ENCODE data around the gene NOX1.
"Not testable (repeated sequence)": the region's sequence is repeated elsewhere in the genome, so short reads cannot be mapped to it uniquely, and the experiment has no call there.

The NOX1 gene

DNA sequence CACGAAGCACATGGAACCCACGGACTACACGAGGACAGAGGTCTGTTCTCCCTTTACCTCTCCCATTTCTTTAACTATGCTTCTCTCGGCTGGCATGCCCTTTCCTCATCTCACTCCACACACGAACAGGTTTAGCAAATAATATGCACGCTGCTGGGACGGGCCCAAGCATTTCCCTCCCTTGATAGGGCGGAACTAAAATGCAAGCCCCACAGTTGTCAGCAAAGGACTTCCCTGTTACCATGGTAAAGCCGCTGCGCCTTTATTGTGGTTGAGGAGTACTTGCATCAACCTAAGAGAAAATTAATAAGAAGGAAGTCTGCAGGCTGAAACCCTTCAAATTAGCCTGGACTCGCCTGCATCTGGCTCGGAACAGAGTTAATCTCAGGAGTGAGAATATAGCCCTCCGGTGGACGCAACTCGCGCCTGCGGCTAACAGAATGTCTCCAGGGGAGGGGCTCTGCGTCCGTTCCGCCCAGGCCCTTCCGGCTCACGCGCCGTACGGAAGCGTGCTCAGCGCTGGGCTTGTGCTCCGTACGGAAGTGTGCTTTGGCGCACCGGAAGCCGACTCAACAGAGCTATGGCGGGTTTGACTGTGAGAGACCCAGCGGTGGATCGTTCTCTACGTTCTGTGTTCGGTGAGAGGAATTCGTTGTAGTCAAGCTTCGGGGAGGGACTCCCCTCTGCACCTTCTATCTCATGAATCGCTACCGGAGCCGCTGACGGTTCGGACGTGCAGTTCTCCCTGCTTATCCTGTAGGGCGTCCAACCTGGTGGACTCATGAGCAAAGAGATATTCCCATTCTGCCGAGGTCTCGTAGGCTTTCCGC, 54.1 kb downstream of the NOX1 start, which contains the start of gene CSTF2:
TSS of gene CSTF2 (plus strand) at position 555 of the 830 bp plus-strand sequence. CDS start at position 581, 26 bp downstream.
- in situ Hi-C loops (cut with MboI; ENCODE audit: low sequenced_read_pairs), result no loop called here

GRCh38 chrX:100819534-100819836, 54.7 kb downstream of the NOX1 start:
- in situ Hi-C loops (cut with MboI; ENCODE audit: low sequenced_read_pairs), result no loop called here

DNA sequence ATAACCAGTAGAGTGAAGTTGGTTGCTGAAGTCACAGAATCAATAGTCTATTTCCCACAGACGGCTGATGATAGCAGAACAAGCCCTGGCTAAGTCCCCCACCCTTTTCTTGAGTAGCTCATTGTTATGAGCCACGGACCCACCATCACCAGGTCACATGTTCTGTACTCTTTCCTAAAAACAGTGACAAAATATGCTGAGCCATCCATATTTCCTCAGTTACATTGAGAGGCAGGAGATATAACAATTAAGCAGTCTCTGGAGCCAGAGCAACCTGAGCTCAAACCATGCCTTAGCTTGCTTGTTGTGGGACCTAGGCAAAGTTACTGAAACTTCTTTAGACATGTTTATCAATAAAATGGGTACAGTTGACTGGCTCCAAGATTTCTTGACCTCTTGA, 56.8 kb downstream of the NOX1 start:
- in situ Hi-C loops (cut with MboI; ENCODE audit: low sequenced_read_pairs), result no loop called here

GRCh38 chrX:100812216-100813158, 61.7 kb downstream of the NOX1 start:
- in situ Hi-C loops (cut with MboI; ENCODE audit: low sequenced_read_pairs), result no loop called here

GRCh38 chrX:100808265-100808664, 65.9 kb downstream of the NOX1 start:
- in situ Hi-C loops (cut with MboI; ENCODE audit: low sequenced_read_pairs), result not testable (repeated sequence)

GRCh38 chrX:100804780-100805179, 69.4 kb downstream of the NOX1 start:
- in situ Hi-C loops (cut with MboI; ENCODE audit: low sequenced_read_pairs), result no loop called here

GRCh38 chrX:100802843-100803242, 71.3 kb downstream of the NOX1 start:
- in situ Hi-C loops (cut with MboI; ENCODE audit: low sequenced_read_pairs), result no loop called here

GRCh38 chrX:100798484-100799214, 75.5 kb downstream of the NOX1 start:
- in situ Hi-C loops (cut with MboI; ENCODE audit: low sequenced_read_pairs), result loop anchor here (25.0 kb wide), 1 partner anchor 111 kb away; no protein-coding TSS in a partner anchor

GRCh38 chrX:100797359-100797758, 76.8 kb downstream of the NOX1 start:
- in situ Hi-C loops (cut with MboI; ENCODE audit: low sequenced_read_pairs), result loop anchor here (25.0 kb wide), 1 partner anchor 110 kb away; no protein-coding TSS in a partner anchor

DNA sequence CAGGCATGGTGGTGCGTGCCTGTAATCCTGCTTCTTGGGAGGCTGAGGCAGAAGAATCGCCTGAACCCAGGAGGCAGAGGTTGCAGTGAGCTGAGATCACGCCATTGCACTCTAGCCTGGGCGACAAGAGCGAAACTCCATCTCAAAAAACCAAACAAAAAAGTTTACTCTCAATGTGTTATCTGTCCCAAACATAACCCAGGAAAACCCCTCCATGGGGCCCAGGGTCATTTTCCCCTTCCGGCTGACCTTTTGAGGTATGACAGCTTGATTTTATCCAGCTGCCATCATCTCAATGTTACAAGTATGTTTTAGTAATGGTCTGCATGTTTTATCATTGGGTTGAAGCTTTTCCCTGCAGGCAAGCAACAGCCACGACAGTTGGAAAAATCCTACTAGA, 77.8 kb downstream of the NOX1 start:
- in situ Hi-C loops (cut with MboI; ENCODE audit: low sequenced_read_pairs), result loop anchor here (25.0 kb wide), 1 partner anchor 109 kb away; no protein-coding TSS in a partner anchor
